GM12891 (cell line): ENCODE measurements around the gene HKDC1.
A peak's percentile ranks its signal among the peaks of the same experiment; 100 is the strongest.

Experiments
- DNase-seq: peaks from one replicate; pipeline ENCODE4 v3.0.0; 2011; ENCODE audit warnings: low spot score; ENCODE audit not compliant: insufficient read length
- FAIRE-seq: peaks from 2 replicates; lab custom pipeline; 2011; peaks lifted over from hg19 to GRCh38; lab: Jason Lieb, UNC
- PAX5 ChIP-seq: IDR thresholded peaks from 2 replicates; pipeline ENCODE4 v1.6.1; 2011; ENCODE audit warnings: low read length, moderate library complexity, mild to moderate bottlenecking; ENCODE audit not compliant: insufficient read depth, severe bottlenecking
- POLR2A ChIP-seq: IDR thresholded peaks from 2 replicates; pipeline ENCODE4 v1.6.1; 2011; ENCODE audit warnings: low read depth, low read length, control low read depth
- POLR2AphosphoS5 ChIP-seq: IDR thresholded peaks from 2 replicates; pipeline ENCODE4 v1.6.1; 2011; ENCODE audit warnings: low read depth, low read length, control low read depth
- POU2F2 ChIP-seq: IDR thresholded peaks from 2 replicates; pipeline ENCODE4 v1.6.1; 2011; ENCODE audit warnings: low read depth, mild to moderate bottlenecking, control low read depth, low read length, moderate library complexity
- SPI1 ChIP-seq: IDR thresholded peaks from 2 replicates; pipeline ENCODE4 v1.6.1; 2011; ENCODE audit warnings: low read depth, low read length, control low read depth
- TAF1 ChIP-seq: IDR thresholded peaks from 2 replicates; pipeline ENCODE4 v1.6.1; 2011; ENCODE audit warnings: low read depth, low read length, control low read depth

HKDC1 gene

DNA sequence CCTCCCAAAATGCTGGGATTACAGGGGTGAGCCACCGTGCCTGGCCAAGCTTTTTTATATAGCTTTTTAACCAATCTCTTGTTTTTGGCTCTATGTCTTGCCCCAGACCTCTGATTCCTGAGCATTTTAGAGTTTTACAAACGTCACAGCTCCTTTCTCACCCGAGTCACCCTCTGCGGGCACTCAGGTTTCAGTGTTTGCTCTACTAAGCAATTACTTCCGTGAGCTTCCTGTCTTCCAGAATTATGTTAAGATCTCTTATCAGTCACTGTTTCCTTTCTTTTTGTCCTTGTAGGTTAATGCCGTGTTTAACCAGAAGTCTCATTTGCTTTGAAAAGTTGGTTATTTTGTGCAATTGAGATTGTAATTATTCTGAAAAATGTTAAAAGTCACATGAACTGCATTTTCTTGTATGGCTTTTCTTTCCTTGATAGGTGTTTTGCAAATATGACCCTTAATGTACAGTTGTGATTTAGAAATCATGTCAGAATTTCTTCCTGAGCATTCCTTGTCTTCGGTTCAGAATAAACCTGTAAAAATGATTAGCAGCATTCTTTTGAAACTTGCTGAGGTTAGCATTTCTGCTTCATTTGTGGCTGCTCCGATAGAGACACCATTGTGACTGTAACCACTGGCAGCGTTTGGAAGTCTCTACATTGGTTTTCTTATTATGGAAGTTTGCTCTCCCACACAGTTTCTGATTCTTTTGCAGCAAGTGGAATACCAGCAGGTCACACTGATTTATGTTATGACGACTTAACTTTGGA, 4.5 kb upstream of the HKDC1 start:
- FAIRE-seq (no peak), DNase-seq (no peak)
- no peak for TF ChIP-seq POLR2AphosphoS5
- no peak for TF ChIP-seq POU2F2
- no peak for TF ChIP-seq SPI1
- TF ChIP-seq POLR2A = no peak
- no peak for TF ChIP-seq TAF1
- TF ChIP-seq PAX5 = no peak

DNA sequence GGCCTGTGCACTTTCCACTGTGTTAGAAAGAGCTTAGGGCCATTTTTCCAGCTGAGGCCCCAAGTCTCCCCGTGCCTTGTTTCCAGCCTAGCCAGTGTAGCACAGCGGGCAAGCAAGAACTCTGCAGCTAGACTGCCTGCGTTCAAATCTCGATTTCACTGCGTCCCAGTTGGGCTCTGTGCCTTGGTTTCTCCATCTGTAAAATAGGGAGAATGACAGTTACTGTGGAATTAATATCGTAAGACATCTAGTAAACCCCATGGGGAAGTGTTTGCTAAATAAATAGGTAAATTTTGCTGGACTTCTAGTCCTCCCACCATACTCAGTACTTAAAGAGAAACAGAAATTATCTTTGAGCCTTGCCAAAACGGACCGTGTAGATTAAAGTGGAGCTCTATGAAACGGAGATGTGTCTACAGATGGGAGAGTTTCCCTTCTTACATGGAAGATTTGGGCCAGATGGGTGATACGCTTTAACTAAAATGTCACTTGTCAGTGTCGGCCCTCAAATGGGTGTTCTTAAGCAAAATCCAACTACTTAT, 3.5 kb upstream of the HKDC1 start:
- DNase-seq (no peak), FAIRE-seq (no peak)
- TF ChIP-seq POLR2AphosphoS5 (no peak), SPI1 (no peak), POLR2A (no peak), POU2F2 (no peak), TAF1 (no peak), PAX5 (no peak)

DNA sequence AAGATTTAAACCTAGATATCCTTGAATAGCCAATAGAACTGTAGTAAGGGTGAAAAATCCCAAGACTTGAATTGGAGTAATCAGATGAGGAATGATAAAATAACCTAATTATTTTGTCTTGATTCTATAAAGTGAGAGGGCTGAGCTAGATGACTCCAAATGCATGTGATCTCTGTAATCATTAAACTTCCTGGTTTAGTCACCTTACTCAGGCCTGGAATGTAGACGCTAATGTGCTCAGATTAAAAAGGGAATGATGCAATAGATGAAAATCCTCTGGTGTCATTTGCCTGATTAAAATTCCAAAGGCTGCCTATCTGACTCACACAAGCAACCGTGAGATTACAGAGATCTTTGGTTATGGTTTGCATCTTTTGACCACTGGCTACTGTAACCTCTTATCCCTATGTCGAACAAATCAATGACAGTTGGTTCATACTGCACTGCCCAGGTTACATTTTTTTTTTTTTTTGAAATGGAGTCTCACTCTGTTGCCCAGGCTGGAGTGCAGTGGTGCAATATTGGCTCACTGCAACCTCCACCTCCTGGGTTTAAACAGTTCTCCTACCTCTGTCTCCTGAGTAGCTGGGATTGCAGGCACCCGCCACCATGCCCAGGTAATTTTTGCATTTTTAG, 2.9 kb upstream of the HKDC1 start:
- no peak for FAIRE-seq
- TF ChIP-seq SPI1 (no peak), PAX5 (no peak), TAF1 (no peak), POLR2A (no peak), POLR2AphosphoS5 (no peak), POU2F2 (no peak)
- DNase-seq = no peak

DNA sequence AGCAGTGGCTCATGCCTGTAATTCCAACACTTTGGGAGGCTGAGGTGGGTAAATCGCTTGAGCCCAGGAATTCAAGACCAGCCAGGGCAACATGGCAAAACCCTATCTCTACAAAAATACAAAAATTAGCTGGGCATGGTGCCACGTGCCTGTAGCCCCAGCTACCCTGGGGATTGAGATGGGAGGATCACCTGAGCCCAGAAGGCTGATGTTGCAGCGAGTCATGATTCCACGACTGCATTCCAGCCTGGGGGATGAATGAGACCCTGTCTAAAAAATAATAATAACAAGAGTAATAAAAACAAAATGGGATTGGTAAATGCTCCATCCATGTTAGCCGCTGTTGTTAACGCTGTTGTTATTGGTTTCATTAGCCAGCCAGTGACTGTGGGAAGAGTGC, 1.3 kb upstream of the HKDC1 start:
- TF ChIP-seq POLR2AphosphoS5 (no peak), PAX5 (no peak), POLR2A (no peak), POU2F2 (no peak), TAF1 (no peak), SPI1 (no peak)
- FAIRE-seq = no peak
- no peak for DNase-seq

DNA sequence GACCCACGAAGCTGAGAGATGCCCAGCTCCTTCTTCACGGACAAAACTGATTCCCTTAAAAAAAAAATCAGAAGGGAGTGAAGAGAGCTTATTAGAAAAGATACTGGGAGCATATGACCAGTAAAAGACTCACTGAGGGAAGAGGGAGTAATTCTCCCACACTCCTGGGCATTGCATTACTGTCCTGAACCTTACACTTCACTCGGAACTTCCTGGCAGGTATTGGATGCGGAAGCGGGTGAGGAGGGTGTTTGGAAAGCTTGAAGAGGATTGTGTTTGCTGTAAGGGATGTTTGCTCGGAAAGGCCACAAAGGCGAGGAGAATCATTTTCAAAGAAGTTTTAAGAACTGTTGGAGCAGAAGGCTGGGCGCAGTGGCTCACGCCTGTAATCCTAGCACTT, 375 bp downstream of the HKDC1 start:
- DNase-seq = no peak
- FAIRE-seq = no peak
- no peak for TF ChIP-seq TAF1
- no peak for TF ChIP-seq POU2F2
- TF ChIP-seq POLR2AphosphoS5 = no peak
- TF ChIP-seq PAX5 = no peak
- no peak for TF ChIP-seq SPI1
- TF ChIP-seq POLR2A = no peak

DNA sequence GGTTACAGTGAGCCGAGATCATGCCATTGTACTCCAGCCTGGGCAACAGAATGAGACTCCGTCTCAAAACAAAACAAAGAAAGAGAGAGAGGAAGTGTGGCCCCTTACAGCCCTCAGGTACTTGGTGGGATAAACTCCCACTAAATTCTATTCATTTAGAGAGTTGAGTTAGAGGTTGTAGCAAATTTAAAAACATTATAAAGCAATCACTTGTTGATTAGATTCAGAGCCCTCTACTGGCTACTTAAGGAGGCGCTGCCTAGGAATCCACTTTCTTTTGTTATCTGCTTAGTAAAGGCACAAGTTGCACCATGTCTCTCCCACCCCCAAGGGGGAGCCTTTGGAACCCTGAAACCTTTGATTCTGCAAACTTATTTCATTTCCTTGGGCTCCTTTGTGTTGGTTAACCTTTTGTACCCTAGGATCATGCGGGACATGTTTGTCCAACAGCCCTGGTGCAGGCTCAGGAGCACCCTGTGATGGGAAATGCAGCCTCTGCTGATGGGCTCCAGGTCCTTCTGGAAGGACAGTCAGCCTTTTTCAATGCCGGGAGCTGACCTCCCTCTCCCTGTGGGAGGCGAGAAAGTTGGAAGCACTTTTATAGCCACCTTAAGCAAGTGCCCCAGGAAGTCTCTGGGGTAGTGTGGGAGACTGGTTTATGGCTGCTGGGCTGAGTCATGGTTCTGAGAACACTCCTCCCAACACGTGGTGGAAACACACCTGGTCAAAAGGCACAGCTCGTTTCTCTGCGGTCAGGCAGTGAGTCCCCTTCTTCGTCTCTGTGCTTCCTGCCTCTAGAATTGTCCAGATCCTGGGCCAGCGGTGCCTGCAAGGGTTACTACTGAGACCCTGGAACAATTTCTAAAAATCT, 2.3 kb downstream of the HKDC1 start:
- FAIRE-seq = peak; percentile 96
- TF ChIP-seq POLR2AphosphoS5 = 0 out of 2 replicates have a peak, but pooled peaks have one; percentile 30
- TF ChIP-seq SPI1 = peak; percentile 69
- TF ChIP-seq PAX5 = peak; percentile 9
- peak; percentile 76 for TF ChIP-seq POLR2A
- TF ChIP-seq POU2F2 = no peak
- TF ChIP-seq TAF1 = peak; percentile 27; the same call in 1 of the 2 replicates
- peak; percentile 66 for DNase-seq

DNA sequence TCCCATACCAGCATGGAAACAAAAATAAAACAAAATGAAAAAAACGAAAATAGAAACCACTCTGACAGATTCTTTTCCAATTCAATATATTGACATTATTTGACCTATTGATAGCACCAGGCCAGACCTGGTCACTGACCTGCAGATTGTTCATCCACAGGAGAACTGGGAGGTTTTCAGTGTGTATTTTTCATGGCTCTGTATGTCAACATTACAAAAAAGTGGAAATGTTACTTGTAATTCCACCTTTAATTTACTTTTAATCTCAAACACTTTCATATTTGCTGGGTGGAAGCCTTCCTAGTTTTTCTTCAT, 2.9 kb downstream of the HKDC1 start:
- DNase-seq (no peak), FAIRE-seq (no peak)
- TF ChIP-seq PAX5 = no peak
- no peak for TF ChIP-seq POU2F2
- no peak for TF ChIP-seq SPI1
- TF ChIP-seq TAF1 = no peak
- no peak for TF ChIP-seq POLR2AphosphoS5
- TF ChIP-seq POLR2A = no peak

DNA sequence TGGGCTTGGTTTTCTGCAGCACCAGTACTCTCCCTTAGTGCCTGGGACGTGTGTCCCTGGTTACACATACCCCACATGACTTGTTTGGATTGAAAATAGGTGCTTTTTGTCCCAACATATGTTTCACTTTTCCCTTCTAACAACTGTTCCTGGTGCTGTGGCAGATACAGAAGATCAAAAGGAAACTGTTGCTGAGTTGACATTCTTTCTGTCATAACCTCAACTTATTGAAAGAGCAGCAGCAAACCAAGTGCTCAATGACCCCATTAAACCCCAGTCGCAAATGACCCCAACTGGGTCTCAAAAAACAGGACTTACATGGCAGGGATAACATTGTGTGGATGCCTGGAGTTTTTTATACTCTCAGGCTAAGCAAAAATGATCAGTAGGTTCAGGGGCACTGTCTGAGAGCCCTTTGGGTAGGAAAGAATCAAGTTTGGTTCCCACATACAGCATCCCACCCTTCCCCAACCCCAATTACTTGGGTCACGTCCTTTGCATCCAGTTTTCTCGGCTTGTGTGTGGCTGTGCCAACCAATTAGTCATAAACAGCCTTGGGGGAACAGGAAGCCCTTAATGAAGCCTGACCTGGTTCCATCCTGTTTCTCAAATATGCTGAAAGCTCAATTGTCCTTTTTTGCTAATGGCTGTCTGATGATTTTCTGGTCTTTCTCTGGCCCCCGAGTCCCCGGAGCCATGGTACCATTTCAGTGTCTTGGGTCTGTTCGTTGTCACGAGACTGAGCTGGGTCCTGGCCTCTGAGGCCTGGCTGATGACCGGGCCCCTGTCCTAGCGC, 4.9 kb downstream of the HKDC1 start:
- FAIRE-seq (no peak), DNase-seq (no peak)
- no peak for TF ChIP-seq POLR2AphosphoS5
- TF ChIP-seq POLR2A = no peak
- no peak for TF ChIP-seq TAF1
- no peak for TF ChIP-seq PAX5
- no peak for TF ChIP-seq SPI1
- TF ChIP-seq POU2F2 = no peak

DNA sequence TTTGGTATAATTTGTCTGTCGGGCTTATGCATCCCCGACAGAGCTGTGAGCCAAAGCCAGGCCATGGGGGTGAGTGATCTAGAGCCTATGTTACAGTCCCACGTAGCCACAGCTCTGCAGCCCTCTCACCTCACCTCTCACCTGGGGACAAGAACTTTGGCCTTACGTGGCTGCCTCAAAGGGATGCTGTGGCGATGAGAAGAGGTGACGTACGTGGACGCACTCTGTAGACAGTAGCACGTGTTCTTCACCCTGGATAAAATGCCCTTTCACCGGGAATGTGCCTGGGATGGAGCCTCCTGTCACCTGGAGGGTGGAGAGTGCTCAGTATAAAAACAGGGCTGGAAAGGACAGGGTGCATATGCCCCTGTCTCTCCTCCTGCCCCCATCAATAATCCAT, 5.5 kb downstream of the HKDC1 start:
- TF ChIP-seq TAF1 = no peak
- no peak for TF ChIP-seq POLR2AphosphoS5
- no peak for TF ChIP-seq SPI1
- no peak for TF ChIP-seq POU2F2
- no peak for TF ChIP-seq PAX5
- TF ChIP-seq POLR2A = no peak
- no peak for FAIRE-seq
- no peak for DNase-seq
